ENCODE data around the gene EFNA2.
A peak's percentile ranks its signal among the peaks of the same experiment; 100 is the strongest.

The EFNA2 gene

GRCh38 chr19:1285737-1286360 lies at the start of gene EFNA2:
Gene EFNA2, plus strand, starts transcription at chr19:1285873. Its CDS starts 296 bp downstream, at chr19:1286169.
- Mint-ChIP-seq H3K4me1 (no peaks in the 10 kb centered on the region), H3K36me3 (ENCODE audit: low read depth) (no peaks in the 10 kb centered on the region), H3K4me3 (peak within 1 kb of the TSS; percentile 17), H3K27ac (no peak within 1 kb of the TSS), H3K27me3 (peaks cover 27% of the 10 kb centered on the region), H3K9me3 (no peaks in the 10 kb centered on the region)
- no peak for DNase-seq
- no peak for ATAC-seq

- no peaks in the 10 kb centered on the region for H3K36me3 Mint-ChIP-seq (ENCODE audit: low read depth)
- H3K4me3 Mint-ChIP-seq, result no peak overlapping the region
- peaks cover 25% of the 10 kb centered on the region for H3K4me1 Mint-ChIP-seq
- no peak overlapping the region for H3K27ac Mint-ChIP-seq
- no peaks in the 10 kb centered on the region for H3K9me3 Mint-ChIP-seq
- H3K27me3 Mint-ChIP-seq, result peaks cover 14% of the 10 kb centered on the region
- DNase-seq (no peak), ATAC-seq (no peak)
Observed at GRCh38 chr19:1236576-1236975, 49.1 kb upstream of the EFNA2 start.

GRCh38 chr19:1237027-1237659 lies 48.5 kb upstream of the EFNA2 start:
- ATAC-seq, result no peak

GRCh38 chr19:1237754-1238368 lies 47.8 kb upstream of the EFNA2 start, which contains the start of gene CBARP:
Gene CBARP, minus strand, starts transcription at chr19:1238005. Its CDS starts 1,905 bp downstream, at chr19:1236100.
- H3K27ac Mint-ChIP-seq, result peak within 1 kb of the TSS; percentile 22
- peak within 1 kb of the TSS; percentile 61 for H3K4me3 Mint-ChIP-seq
- peaks cover under 1% of the 10 kb centered on the region for H3K36me3 Mint-ChIP-seq (ENCODE audit: low read depth)
- no peaks in the 10 kb centered on the region for H3K9me3 Mint-ChIP-seq
- peaks cover 14% of the 10 kb centered on the region for H3K27me3 Mint-ChIP-seq
- peaks cover 27% of the 10 kb centered on the region for H3K4me1 Mint-ChIP-seq
- no peak for ATAC-seq
- DNase-seq, result peak; percentile 36

More at GRCh38 chr19:1237027-1237659, 48.5 kb upstream of the EFNA2 start:
- Mint-ChIP-seq H3K27me3 (peaks cover 14% of the 10 kb centered on the region), H3K27ac (no peak overlapping the region), H3K4me1 (peaks cover 25% of the 10 kb centered on the region), H3K4me3 (peak overlapping the region; percentile 21), H3K9me3 (no peaks in the 10 kb centered on the region), H3K36me3 (ENCODE audit: low read depth) (no peaks in the 10 kb centered on the region)
- no peak for DNase-seq

GRCh38 chr19:1238369-1239303 lies 47.0 kb upstream of the EFNA2 start:
- ATAC-seq, result no peak

GRCh38 chr19:1239420-1239795 lies 46.3 kb upstream of the EFNA2 start:
- DNase-seq (no peak), ATAC-seq (no peak)
- Mint-ChIP-seq H3K9me3 (no peaks in the 10 kb centered on the region), H3K36me3 (ENCODE audit: low read depth) (peaks cover 2% of the 10 kb centered on the region), H3K4me1 (peaks cover 33% of the 10 kb centered on the region), H3K27ac (peak overlapping the region; percentile 60), H3K4me3 (no peak overlapping the region), H3K27me3 (peaks cover 14% of the 10 kb centered on the region)

More at GRCh38 chr19:1238369-1239303, 47.0 kb upstream of the EFNA2 start:
- Mint-ChIP-seq H3K4me1 (peaks cover 33% of the 10 kb centered on the region), H3K9me3 (no peaks in the 10 kb centered on the region), H3K4me3 (peak overlapping the region; percentile 61), H3K27ac (peak overlapping the region; percentile 22), H3K36me3 (ENCODE audit: low read depth) (peaks cover 2% of the 10 kb centered on the region), H3K27me3 (peaks cover 14% of the 10 kb centered on the region)
- no peak for DNase-seq

GRCh38 chr19:1239796-1240737 lies 45.6 kb upstream of the EFNA2 start:
- peak overlapping the region; percentile 60 for H3K27ac Mint-ChIP-seq
- ATAC-seq (peak; percentile 39), DNase-seq (peak; percentile 95)
- peaks cover 14% of the 10 kb centered on the region for H3K27me3 Mint-ChIP-seq
- H3K9me3 Mint-ChIP-seq, result no peaks in the 10 kb centered on the region
- peaks cover 2% of the 10 kb centered on the region for H3K36me3 Mint-ChIP-seq (ENCODE audit: low read depth)
- peak overlapping the region; percentile 86 for H3K4me3 Mint-ChIP-seq
- H3K4me1 Mint-ChIP-seq, result peaks cover 38% of the 10 kb centered on the region

GRCh38 chr19:1240925-1241324 lies 44.7 kb upstream of the EFNA2 start:
- ATAC-seq (no peak), DNase-seq (no peak)
- peaks cover 38% of the 10 kb centered on the region for H3K4me1 Mint-ChIP-seq
- H3K36me3 Mint-ChIP-seq (ENCODE audit: low read depth), result peaks cover 2% of the 10 kb centered on the region
- H3K4me3 Mint-ChIP-seq, result peak overlapping the region; percentile 86
- no peaks in the 10 kb centered on the region for H3K9me3 Mint-ChIP-seq
- no peak overlapping the region for H3K27ac Mint-ChIP-seq
- H3K27me3 Mint-ChIP-seq, result peaks cover 14% of the 10 kb centered on the region

- DNase-seq (peak; percentile 95), ATAC-seq (peak; percentile 74)
- Mint-ChIP-seq H3K27ac (peak within 1 kb of the TSS; percentile 88), H3K4me1 (peaks cover 38% of the 10 kb centered on the region), H3K27me3 (peaks cover 14% of the 10 kb centered on the region), H3K36me3 (ENCODE audit: low read depth) (peaks cover 2% of the 10 kb centered on the region), H3K9me3 (no peaks in the 10 kb centered on the region), H3K4me3 (peak within 1 kb of the TSS; percentile 86)
Observed at GRCh38 chr19:1241417-1242095, 44.1 kb upstream of the EFNA2 start, which contains the start of gene ATP5F1D. Gene ATP5F1D, plus strand, starts transcription at chr19:1241751. Its CDS starts 100 bp downstream, at chr19:1241851.

GRCh38 chr19:1243768-1244692 lies 41.6 kb upstream of the EFNA2 start:
- Mint-ChIP-seq H3K27me3 (peaks cover 6% of the 10 kb centered on the region), H3K36me3 (ENCODE audit: low read depth) (peaks cover 2% of the 10 kb centered on the region), H3K4me3 (peak overlapping the region; percentile 86), H3K9me3 (no peaks in the 10 kb centered on the region), H3K4me1 (peaks cover 30% of the 10 kb centered on the region), H3K27ac (no peak overlapping the region)
- DNase-seq (peak; percentile 91), ATAC-seq (peak; percentile 53)

GRCh38 chr19:1244693-1245451 lies 40.8 kb upstream of the EFNA2 start:
- Mint-ChIP-seq H3K4me3 (peak overlapping the region; percentile 61), H3K4me1 (peaks cover 25% of the 10 kb centered on the region), H3K9me3 (no peaks in the 10 kb centered on the region), H3K27ac (no peak overlapping the region), H3K27me3 (peaks cover 2% of the 10 kb centered on the region), H3K36me3 (ENCODE audit: low read depth) (peaks cover 3% of the 10 kb centered on the region)
- no peak for ATAC-seq
- no peak for DNase-seq

Data from activated naive CD8-positive, alpha-beta T cell treated with anti-CD3 and anti-CD28 coated beads, Interleukin-2, amount 50 U/mL, for 24 hours (primary cell).